Neural crest cell (in vitro differentiated cells): ENCODE results near the gene LSM3. TPM values are rescaled to one million over a fixed set of nuclear protein-coding genes. Genes with fewer than 3 reads are reported as not detected.

Experiments
- DNase-seq: peaks from one replicate; pipeline ENCODE4 v3.0.0; 2021; ENCODE audit warnings: low read depth, mixed read lengths, low spot score
- H3K27ac Mint-ChIP-seq: one replicate; pipeline ENCODE4 v1.8.0; 2021; ENCODE audit warnings: mild to moderate bottlenecking, mixed read lengths; ENCODE audit not compliant: unreplicated experiment
- H3K27me3 Mint-ChIP-seq: 2 replicates; pipeline ENCODE4 v1.8.0; 2021; ENCODE audit warnings: low read depth, mild to moderate bottlenecking, mixed read lengths
- H3K36me3 Mint-ChIP-seq: 2 replicates; pipeline ENCODE4 v1.8.0; 2021; ENCODE audit warnings: low read depth, mild to moderate bottlenecking, mixed read lengths
- H3K4me1 Mint-ChIP-seq: 2 replicates; pipeline ENCODE4 v1.8.0; 2021; ENCODE audit warnings: mixed read lengths
- H3K4me3 Mint-ChIP-seq: one replicate; pipeline ENCODE4 v1.8.0; 2021; ENCODE audit warnings: mild to moderate bottlenecking, mixed read lengths
- H3K9me3 Mint-ChIP-seq: 2 replicates; pipeline ENCODE4 v1.8.0; 2021; ENCODE audit warnings: mixed read lengths
- total RNA-seq: library from RNA; stranded (reverse); gene quantifications from 2 replicates; pipeline ENCODE4 v1.2.1, GENCODE V29; 2021
- TF ChIP-seq, protein P1 (sequence below): fragments of 200-600 bp; sonication (generic); conservative IDR thresholded peaks from 2 replicates; pipeline ENCODE4 v1.5.0; 2021; ENCODE audit warnings: antibody characterized with exemption, mild to moderate bottlenecking

The LSM3 gene
- total RNA-seq, 1 donor from 2014 or later: 18.3 TPM

GRCh38 chr3:14140668-14141067 is 37.9 kb upstream of the LSM3 start:
- H3K27me3 Mint-ChIP-seq: no peaks in the 10 kb centered on the region
- TF ChIP-seq, protein P1, sequence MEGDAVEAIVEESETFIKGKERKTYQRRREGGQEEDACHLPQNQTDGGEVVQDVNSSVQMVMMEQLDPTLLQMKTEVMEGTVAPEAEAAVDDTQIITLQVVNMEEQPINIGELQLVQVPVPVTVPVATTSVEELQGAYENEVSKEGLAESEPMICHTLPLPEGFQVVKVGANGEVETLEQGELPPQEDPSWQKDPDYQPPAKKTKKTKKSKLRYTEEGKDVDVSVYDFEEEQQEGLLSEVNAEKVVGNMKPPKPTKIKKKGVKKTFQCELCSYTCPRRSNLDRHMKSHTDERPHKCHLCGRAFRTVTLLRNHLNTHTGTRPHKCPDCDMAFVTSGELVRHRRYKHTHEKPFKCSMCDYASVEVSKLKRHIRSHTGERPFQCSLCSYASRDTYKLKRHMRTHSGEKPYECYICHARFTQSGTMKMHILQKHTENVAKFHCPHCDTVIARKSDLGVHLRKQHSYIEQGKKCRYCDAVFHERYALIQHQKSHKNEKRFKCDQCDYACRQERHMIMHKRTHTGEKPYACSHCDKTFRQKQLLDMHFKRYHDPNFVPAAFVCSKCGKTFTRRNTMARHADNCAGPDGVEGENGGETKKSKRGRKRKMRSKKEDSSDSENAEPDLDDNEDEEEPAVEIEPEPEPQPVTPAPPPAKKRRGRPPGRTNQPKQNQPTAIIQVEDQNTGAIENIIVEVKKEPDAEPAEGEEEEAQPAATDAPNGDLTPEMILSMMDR: no peak
- H3K9me3 Mint-ChIP-seq: no peaks in the 10 kb centered on the region

DNA sequence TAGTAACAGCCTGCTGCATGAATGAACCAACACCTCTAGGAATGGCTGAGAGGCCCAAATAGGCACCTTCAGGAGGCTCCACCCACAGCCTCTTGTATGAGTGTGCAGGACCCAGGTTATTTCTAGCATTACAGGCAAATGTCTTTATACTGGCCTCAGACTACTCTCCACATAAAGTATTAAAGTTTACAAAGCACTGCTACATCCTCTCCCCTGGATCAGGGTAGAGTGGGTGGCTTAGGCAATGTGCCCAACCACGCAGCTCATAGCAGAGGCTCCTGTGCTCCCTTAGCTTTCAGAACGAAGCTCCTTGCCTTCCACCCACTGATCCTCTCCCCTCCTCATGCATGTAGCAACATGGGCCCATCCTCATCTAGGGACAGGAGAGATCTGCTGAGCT is 37.5 kb upstream of the LSM3 start:
- H3K36me3 Mint-ChIP-seq: peaks cover 3% of the 10 kb centered on the region
- H3K27me3 Mint-ChIP-seq: no peaks in the 10 kb centered on the region
- DNase-seq: no peak
- no peak overlapping the region for H3K27ac Mint-ChIP-seq
- no peak overlapping the region for H3K4me3 Mint-ChIP-seq
- TF ChIP-seq, protein P1: no peak
- H3K9me3 Mint-ChIP-seq: no peaks in the 10 kb centered on the region
- H3K4me1 Mint-ChIP-seq: peaks cover 22% of the 10 kb centered on the region

More at GRCh38 chr3:14140668-14141067, 37.9 kb upstream of the LSM3 start:
- DNase-seq: no peak
- peaks cover 3% of the 10 kb centered on the region for H3K36me3 Mint-ChIP-seq
- H3K27ac Mint-ChIP-seq: no peak overlapping the region
- H3K4me1 Mint-ChIP-seq: peaks cover 22% of the 10 kb centered on the region
- H3K4me3 Mint-ChIP-seq: no peak overlapping the region

- TF ChIP-seq, protein P1: no peak
- Mint-ChIP-seq H3K9me3 (no peaks in the 10 kb centered on the region), H3K4me3 (no peak overlapping the region), H3K27ac (peak overlapping the region; percentile 72), H3K4me1 (peaks cover 22% of the 10 kb centered on the region), H3K27me3 (no peaks in the 10 kb centered on the region), H3K36me3 (peaks cover 3% of the 10 kb centered on the region)
- DNase-seq: no peak
These were observed 36.8 kb upstream of the LSM3 start for GRCh38 chr3:14141602-14142341.

- Mint-ChIP-seq H3K4me3 (no peak overlapping the region), H3K4me1 (peaks cover 22% of the 10 kb centered on the region)
These were observed 35.9 kb upstream of the LSM3 start for GRCh38 chr3:14142567-14143270.

More at GRCh38 chr3:14142567-14143270, 35.9 kb upstream of the LSM3 start:
- DNase-seq: no peak
- Mint-ChIP-seq H3K27ac (peak overlapping the region; percentile 62), H3K36me3 (peaks cover 3% of the 10 kb centered on the region), H3K9me3 (no peaks in the 10 kb centered on the region), H3K27me3 (no peaks in the 10 kb centered on the region)
- TF ChIP-seq, protein P1: no peak
